Measurements from ENCODE around the gene PIGB.

DNA sequence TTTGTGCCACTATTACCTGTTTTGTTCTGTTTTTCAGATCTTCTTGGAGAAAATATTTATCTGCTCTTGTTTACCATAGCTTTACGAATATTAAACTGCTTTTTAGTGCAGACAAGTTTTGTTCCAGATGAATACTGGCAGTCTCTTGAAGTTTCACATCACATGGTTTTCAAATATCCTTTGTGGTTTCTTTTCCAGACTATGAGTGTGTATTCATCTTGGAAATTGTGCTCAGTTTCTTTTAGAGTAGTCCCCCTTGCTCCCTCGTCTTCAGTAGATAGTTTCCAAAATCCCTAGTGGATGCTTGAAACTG is 1.2 kb downstream of the PIGB start:
- TF ChIP-seq, protein P1, sequence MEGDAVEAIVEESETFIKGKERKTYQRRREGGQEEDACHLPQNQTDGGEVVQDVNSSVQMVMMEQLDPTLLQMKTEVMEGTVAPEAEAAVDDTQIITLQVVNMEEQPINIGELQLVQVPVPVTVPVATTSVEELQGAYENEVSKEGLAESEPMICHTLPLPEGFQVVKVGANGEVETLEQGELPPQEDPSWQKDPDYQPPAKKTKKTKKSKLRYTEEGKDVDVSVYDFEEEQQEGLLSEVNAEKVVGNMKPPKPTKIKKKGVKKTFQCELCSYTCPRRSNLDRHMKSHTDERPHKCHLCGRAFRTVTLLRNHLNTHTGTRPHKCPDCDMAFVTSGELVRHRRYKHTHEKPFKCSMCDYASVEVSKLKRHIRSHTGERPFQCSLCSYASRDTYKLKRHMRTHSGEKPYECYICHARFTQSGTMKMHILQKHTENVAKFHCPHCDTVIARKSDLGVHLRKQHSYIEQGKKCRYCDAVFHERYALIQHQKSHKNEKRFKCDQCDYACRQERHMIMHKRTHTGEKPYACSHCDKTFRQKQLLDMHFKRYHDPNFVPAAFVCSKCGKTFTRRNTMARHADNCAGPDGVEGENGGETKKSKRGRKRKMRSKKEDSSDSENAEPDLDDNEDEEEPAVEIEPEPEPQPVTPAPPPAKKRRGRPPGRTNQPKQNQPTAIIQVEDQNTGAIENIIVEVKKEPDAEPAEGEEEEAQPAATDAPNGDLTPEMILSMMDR (IDR thresholded peaks at IDR 0.05): no peak
- no peak for TF ChIP-seq POLR2A (IDR thresholded peaks at IDR 0.05)

Measured in esophagus squamous epithelium (tissue), 4 donors.